HG03571 (cell line): Measurements from ENCODE around the gene SND1.
"Not testable (repeated sequence)": the region's sequence is repeated elsewhere in the genome, so short reads cannot be mapped to it uniquely, and the experiment has no call there.

ENCODE experiments used
- ATAC-seq: cut with Tn5 transposase; IDR thresholded peaks from one replicate; pipeline ENCODE4 v1.9.1; 2021; ENCODE audit not compliant: unreplicated experiment

Gene SND1

GRCh38 chr7:127901895-127902703 is 250.1 kb downstream of the SND1 start:
- no peak for ATAC-seq

- ATAC-seq = not testable (repeated sequence)
Observed at GRCh38 chr7:127902753-127903152, 250.8 kb downstream of the SND1 start.

GRCh38 chr7:127903892-127904669 is 252.1 kb downstream of the SND1 start:
- ATAC-seq = no peak

GRCh38 chr7:127904670-127904985 is 252.6 kb downstream of the SND1 start:
- ATAC-seq = no peak

- ATAC-seq = no peak
Observed at GRCh38 chr7:127905021-127905420, 253.0 kb downstream of the SND1 start.

GRCh38 chr7:127905491-127906330 is 253.7 kb downstream of the SND1 start:
- no peak for ATAC-seq

- no peak for ATAC-seq
Observed at GRCh38 chr7:127907110-127908040, 255.4 kb downstream of the SND1 start.

- ATAC-seq = no peak
Observed at GRCh38 chr7:127908430-127909258, 256.6 kb downstream of the SND1 start.

- no peak for ATAC-seq
Observed at GRCh38 chr7:127909424-127910152, 257.6 kb downstream of the SND1 start.

GRCh38 chr7:127910670-127911069 is 258.7 kb downstream of the SND1 start:
- ATAC-seq = no peak

- ATAC-seq = peak; percentile 82
Observed at GRCh38 chr7:127911968-127912511, 260.0 kb downstream of the SND1 start.

GRCh38 chr7:127912901-127913300 is 260.9 kb downstream of the SND1 start:
- ATAC-seq = no peak

GRCh38 chr7:127913686-127914085 is 261.7 kb downstream of the SND1 start:
- no peak for ATAC-seq

GRCh38 chr7:127914693-127915092 is 262.7 kb downstream of the SND1 start:
- no peak for ATAC-seq

GRCh38 chr7:127916735-127917134 is 264.7 kb downstream of the SND1 start:
- no peak for ATAC-seq

GRCh38 chr7:127918130-127918529 is 266.1 kb downstream of the SND1 start:
- ATAC-seq = no peak

- ATAC-seq = no peak
Observed at GRCh38 chr7:127920787-127921438, 268.9 kb downstream of the SND1 start.

GRCh38 chr7:127922656-127923055 is 270.7 kb downstream of the SND1 start:
- ATAC-seq = no peak
